Natural killer cell (primary cell): ENCODE results near the gene MARK3. TPM values are rescaled to one million over a fixed set of nuclear protein-coding genes. Genes with fewer than 3 reads are reported as not detected.

Experiments used
- ATAC-seq, 3 donors: fragments of 150-1000 bp in 2 of 3; fragments of 200-7000 bp in 1 of 3; cut with Tn5 transposase; 1 replicate in 1 of 3; 2 replicates in 2 of 3; pipeline ENCODE4 v1.10.0; 2021; ENCODE audit warnings: mild to moderate bottlenecking in 2 of 3, moderate library complexity in 2 of 3
- DNase-seq, 2 donors: peaks; one replicate each; pipeline versions ENCODE4 v3.0.0 to v3.0.0-alpha.2; 2013 to 2021; ENCODE audit warnings: mixed read lengths in 1 of 2
- H3K27ac ChIP-seq: one replicate; pipeline ENCODE4 v1.5.1; 2013; ENCODE audit warnings: mild to moderate bottlenecking, low read length
- H3K27me3 ChIP-seq: one replicate; pipeline ENCODE4 v1.6.1; 2013; ENCODE audit warnings: low read length; ENCODE audit not compliant: control insufficient read depth, insufficient read depth
- H3K36me3 ChIP-seq: one replicate; pipeline ENCODE4 v1.6.1; 2013; ENCODE audit warnings: low read length; ENCODE audit not compliant: control insufficient read depth, insufficient read depth
- H3K4me1 ChIP-seq: one replicate; pipeline ENCODE4 v1.6.1; 2013; ENCODE audit warnings: low read length; ENCODE audit not compliant: control insufficient read depth, insufficient read depth
- H3K4me3 ChIP-seq: one replicate; pipeline ENCODE4 v1.5.1; 2013; ENCODE audit warnings: low read length
- H3K9me3 ChIP-seq: one replicate; pipeline ENCODE4 v1.6.1; 2013; ENCODE audit warnings: low read length; ENCODE audit not compliant: control insufficient read depth, insufficient read depth
- H3K27ac Mint-ChIP-seq, 2 donors: one replicate each; pipeline ENCODE4 v1.8.0; 2022; ENCODE audit warnings: mild to moderate bottlenecking in 2 of 2, mixed read lengths in 2 of 2, moderate library complexity in 1 of 2
- H3K27me3 Mint-ChIP-seq, 2 donors: one replicate each; pipeline ENCODE4 v1.8.0; 2022; ENCODE audit warnings: low read depth in 2 of 2, mixed read lengths in 2 of 2
- H3K36me3 Mint-ChIP-seq: one replicate; pipeline ENCODE4 v1.8.0; 2022; ENCODE audit warnings: mixed read lengths
- H3K4me1 Mint-ChIP-seq, 2 donors: one replicate each; pipeline ENCODE4 v1.8.0; 2022; ENCODE audit warnings: mixed read lengths in 2 of 2
- H3K4me3 Mint-ChIP-seq: one replicate; pipeline ENCODE4 v1.8.0; 2022; ENCODE audit warnings: mild to moderate bottlenecking, moderate library complexity, mixed read lengths
- H3K9me3 Mint-ChIP-seq, 2 donors: one replicate each; pipeline ENCODE4 v1.8.0; 2022; ENCODE audit warnings: mixed read lengths in 2 of 2
- whole genome bisulfite sequencing: methylation state at CpG from one replicate; pipeline ENCODE4 v1.1.7; 2013; ENCODE audit warnings: missing lambda C conversion rate; ENCODE audit not compliant: insufficient coverage; 5-methylcytosine and 5-hydroxymethylcytosine counted together
- intact Hi-C: fragments of 100-400 bp; cut with micrococcal nuclease; formaldehyde crosslinking; loops from one replicate; pipeline ENCODE4 v1.14.2; 2022
- total RNA-seq, 4 donors: library from RNA; stranded (reverse); fragments of 120-200 nt in 1 of 4; gene quantifications; one replicate each; pipeline versions ENCODE4 v1.2.3 to v1.2.4, GENCODE V29; 2013 to 2022
- TF ChIP-seq, protein P1 (sequence below): fragments of 200-600 bp; IDR thresholded peaks from one replicate; pipeline ENCODE4 v1.8.0; 2022; ENCODE audit warnings: antibody characterized with exemption

The MARK3 gene
- total RNA-seq, 3 donors from 2014 or later (not counting 1 experiment from before 2014, with no cell fraction given): 138 to 167 (median 152) TPM

DNA sequence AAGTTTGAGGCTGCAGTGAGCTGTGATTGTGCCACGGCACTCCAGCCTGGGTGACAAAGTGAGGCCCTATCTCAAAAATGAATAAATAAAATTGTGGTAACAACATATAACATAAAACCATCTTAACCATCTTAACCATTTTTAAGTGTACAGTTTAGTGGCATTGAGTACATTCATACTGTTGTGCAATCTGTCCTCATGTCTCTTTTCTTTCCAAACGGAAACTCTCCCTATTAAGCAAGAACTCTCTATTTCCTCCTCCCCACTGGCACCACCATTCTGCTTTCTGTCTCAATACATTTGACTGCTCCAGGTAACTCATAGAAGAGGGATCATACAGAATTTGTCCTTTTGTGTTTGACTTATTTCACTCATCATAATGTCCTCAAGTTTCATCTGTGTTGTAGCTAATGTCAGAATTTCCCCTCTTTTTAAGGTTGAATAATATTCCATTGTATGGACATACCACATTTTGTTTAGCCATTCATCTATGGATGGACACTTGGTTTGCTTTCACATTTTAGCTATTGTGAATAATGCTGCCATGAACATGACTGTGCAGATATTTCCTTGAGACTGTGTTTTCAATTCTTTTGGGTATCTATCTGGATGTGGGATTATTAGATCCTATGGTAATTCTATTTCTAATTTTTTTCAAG is 4.4 kb upstream of the MARK3 start:
- TF ChIP-seq, protein P1, sequence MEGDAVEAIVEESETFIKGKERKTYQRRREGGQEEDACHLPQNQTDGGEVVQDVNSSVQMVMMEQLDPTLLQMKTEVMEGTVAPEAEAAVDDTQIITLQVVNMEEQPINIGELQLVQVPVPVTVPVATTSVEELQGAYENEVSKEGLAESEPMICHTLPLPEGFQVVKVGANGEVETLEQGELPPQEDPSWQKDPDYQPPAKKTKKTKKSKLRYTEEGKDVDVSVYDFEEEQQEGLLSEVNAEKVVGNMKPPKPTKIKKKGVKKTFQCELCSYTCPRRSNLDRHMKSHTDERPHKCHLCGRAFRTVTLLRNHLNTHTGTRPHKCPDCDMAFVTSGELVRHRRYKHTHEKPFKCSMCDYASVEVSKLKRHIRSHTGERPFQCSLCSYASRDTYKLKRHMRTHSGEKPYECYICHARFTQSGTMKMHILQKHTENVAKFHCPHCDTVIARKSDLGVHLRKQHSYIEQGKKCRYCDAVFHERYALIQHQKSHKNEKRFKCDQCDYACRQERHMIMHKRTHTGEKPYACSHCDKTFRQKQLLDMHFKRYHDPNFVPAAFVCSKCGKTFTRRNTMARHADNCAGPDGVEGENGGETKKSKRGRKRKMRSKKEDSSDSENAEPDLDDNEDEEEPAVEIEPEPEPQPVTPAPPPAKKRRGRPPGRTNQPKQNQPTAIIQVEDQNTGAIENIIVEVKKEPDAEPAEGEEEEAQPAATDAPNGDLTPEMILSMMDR: no peak
- intact Hi-C loops: no loop called here
- ATAC-seq (no peak), DNase-seq (no peak)
- Histone ChIP-seq H3K4me1 (peaks cover 13% of the 10 kb centered on the region), H3K36me3 (no peaks in the 10 kb centered on the region), H3K27me3 (no peaks in the 10 kb centered on the region), H3K4me3 (no peak overlapping the region), H3K9me3 (no peaks in the 10 kb centered on the region), H3K27ac (no peak overlapping the region)
- Mint-ChIP-seq H3K4me1 (peaks cover 11 to 22% of the 10 kb centered on the region in 2 donors), H3K27me3 (no peaks in the 10 kb centered on the region), H3K4me3 (no peak overlapping the region), H3K9me3 (no peaks in the 10 kb centered on the region), H3K36me3 (no peaks in the 10 kb centered on the region), H3K27ac (no peak overlapping the region)
- WGBS: 81% methylated on average over 1 of the region's 2 CpGs

DNA sequence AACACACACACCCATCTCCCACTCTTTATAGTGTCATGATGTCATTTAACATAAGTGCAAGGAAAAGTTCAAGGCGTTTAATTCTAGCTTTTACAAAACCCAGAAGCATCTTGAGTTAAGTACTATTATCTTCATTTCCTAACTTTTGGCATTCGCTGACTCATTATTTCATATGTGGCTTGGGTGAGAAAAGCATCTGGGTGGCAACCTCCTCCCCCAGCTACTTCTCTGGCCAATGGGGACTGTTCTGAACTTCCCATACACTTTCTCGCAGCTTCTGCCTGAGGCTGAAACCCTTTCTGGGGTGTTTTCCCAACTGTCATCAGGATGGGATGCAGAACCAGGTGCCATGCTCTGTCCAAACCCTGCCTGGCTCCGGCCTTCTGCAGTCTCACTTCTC is 2.8 kb upstream of the MARK3 start:
- Mint-ChIP-seq H3K27ac (peak overlapping the region in 1 of 2 donors; percentile 87), H3K27me3 (no peaks in the 10 kb centered on the region), H3K4me3 (peak overlapping the region; percentile 47), H3K36me3 (no peaks in the 10 kb centered on the region), H3K4me1 (peaks cover 25 to 35% of the 10 kb centered on the region in 2 donors), H3K9me3 (no peaks in the 10 kb centered on the region)
- intact Hi-C loops: no loop called here
- Histone ChIP-seq H3K36me3 (no peaks in the 10 kb centered on the region), H3K4me1 (peaks cover 22% of the 10 kb centered on the region), H3K4me3 (no peak overlapping the region), H3K9me3 (no peaks in the 10 kb centered on the region), H3K27ac (no peak overlapping the region), H3K27me3 (no peaks in the 10 kb centered on the region)
- 36% methylated on average over 3 of the region's 4 CpGs for WGBS
- TF ChIP-seq, protein P1: no peak
- peak in 1 of 2 donors; percentile 38 for DNase-seq
- peak in 1 of 3 donors; percentile 22 for ATAC-seq

DNA sequence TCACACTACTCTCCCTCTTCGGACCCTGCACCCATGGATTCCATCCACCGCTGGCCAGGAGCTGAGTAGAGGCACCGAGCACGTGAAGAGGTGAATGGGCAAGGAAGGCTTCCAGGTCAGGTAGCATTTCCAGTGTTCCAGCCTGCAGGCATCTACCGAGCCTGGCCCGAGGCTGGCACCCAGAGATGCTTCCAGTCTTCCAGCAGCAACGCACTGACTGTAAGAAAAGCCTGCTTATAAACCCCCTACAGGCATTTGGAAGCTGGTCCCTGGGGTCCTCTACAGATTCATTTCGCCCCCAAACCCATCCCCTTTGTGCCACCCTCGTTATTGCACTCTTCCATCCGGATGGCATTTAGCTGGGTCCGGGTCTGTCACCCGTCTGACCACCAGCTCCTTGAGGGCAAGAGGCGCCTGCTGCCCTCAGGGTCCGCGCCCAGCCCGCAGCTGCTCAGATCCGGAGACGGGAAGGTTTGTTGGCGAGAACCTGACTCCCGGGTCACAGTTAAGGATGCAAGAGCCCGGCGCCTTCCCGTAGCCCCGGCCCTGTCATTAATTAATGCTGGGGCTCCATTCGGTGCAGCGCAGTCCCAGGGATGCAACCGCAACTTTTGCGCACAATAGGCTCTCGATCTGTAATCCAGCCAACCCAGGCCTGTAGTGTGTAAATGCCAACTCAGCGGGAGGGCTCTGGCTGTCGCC is 614 bp upstream of the MARK3 start:
- no peaks in the 10 kb centered on the region for H3K27me3 Mint-ChIP-seq
- peaks cover 29% of the 10 kb centered on the region for H3K4me1 ChIP-seq
- no peaks in the 10 kb centered on the region for H3K36me3 ChIP-seq
- H3K4me1 Mint-ChIP-seq: peaks cover 37 to 53% of the 10 kb centered on the region in 2 donors
- WGBS: 10% methylated on average over 31 of the region's 31 CpGs
- ATAC-seq: no peak
- H3K4me3 Mint-ChIP-seq: peak overlapping the region; percentile 95
- H3K9me3 ChIP-seq: no peaks in the 10 kb centered on the region
- H3K36me3 Mint-ChIP-seq: no peaks in the 10 kb centered on the region
- H3K9me3 Mint-ChIP-seq: no peaks in the 10 kb centered on the region
- no peaks in the 10 kb centered on the region for H3K27me3 ChIP-seq
- peak overlapping the region; percentile 50 for H3K4me3 ChIP-seq
- H3K27ac ChIP-seq: peak overlapping the region; percentile 87
- peak overlapping the region; percentile 94 to 97 for H3K27ac Mint-ChIP-seq
- intact Hi-C loops: loop anchor here (1.0 to 5.0 kb wide), 2 partner anchors 43 to 50 kb away; partner anchors contain the start of gene EIF5
- TF ChIP-seq, protein P1: no peak
- no peak for DNase-seq
